Thyroid gland (tissue), 4 donors: ENCODE data around the gene LSAMP. TPM values are rescaled to one million over a fixed set of nuclear protein-coding genes. Genes with fewer than 3 reads are reported as not detected.

Experiments used
- DNase-seq, 2 donors: peaks; one replicate each; pipeline ENCODE4 v3.0.0-alpha.2; 2019
- H3K27ac ChIP-seq, 3 donors: fragments of 200-600 bp; sonication (generic); 1 replicate in 2 of 3; 2 replicates in 1 of 3; pipeline ENCODE4 v1.5.1; 2016 to 2019; ENCODE audit warnings: mild to moderate bottlenecking in 1 of 3, moderate library complexity in 1 of 3
- H3K27me3 ChIP-seq: fragments of 200-600 bp; sonication (generic); one replicate; pipeline ENCODE4 v1.5.1; 2019
- H3K36me3 ChIP-seq, 2 donors: fragments of 200-600 bp; sonication (generic); one replicate each; pipeline ENCODE4 v1.5.1; 2016 to 2019
- H3K4me1 ChIP-seq, 2 donors: fragments of 200-600 bp; sonication (generic); one replicate each; pipeline ENCODE4 v1.5.1; 2017 to 2019
- H3K4me3 ChIP-seq, 3 donors: fragments of 200-600 bp; sonication (generic); replicated peaks in 1 of 3; 1 replicate in 2 of 3; 2 replicates in 1 of 3; pipeline ENCODE4 v1.5.1; 2016; ENCODE audit warnings: mild to moderate bottlenecking in 1 of 3
- H3K9me3 ChIP-seq: fragments of 200-600 bp; sonication (generic); one replicate; pipeline ENCODE4 v1.5.1; 2017
- CTCF ChIP-seq, 6 experiments: fragments of 200-600 bp in 3 of 6; fragments of 450-650 bp in 3 of 6; sonication (generic) in 3 of 6; IDR thresholded peaks; one replicate each; pipeline ENCODE4 v1.5.1; 2016 to 2019; ENCODE audit warnings: antibody characterized with exemption in 6 of 6, mild to moderate bottlenecking in 2 of 6, inconsistent platforms in 1 of 6, moderate library complexity in 1 of 6
- POLR2A ChIP-seq, 2 donors: fragments of 450-650 bp; IDR thresholded peaks; one replicate each; pipeline ENCODE4 v1.6.1; 2017; ENCODE audit warnings: antibody characterized with exemption in 2 of 2, mild to moderate bottlenecking in 2 of 2, moderate library complexity in 1 of 2
- WGBS, 2 donors: methylation state at CpG; one replicate each; pipeline ENCODE4 v1.1.5; 2017; 5-methylcytosine and 5-hydroxymethylcytosine counted together
- intact Hi-C: fragments of 100-400 bp; cut with DNase I; formaldehyde crosslinking; loops from one replicate; pipeline ENCODE4 v1.15.1; 2023
- total RNA-seq, 4 donors: library from RNA; depleted of rRNA; stranded (reverse); fragments of >200 nt; gene quantifications; one replicate each; pipeline ENCODE4 v1.2.3, GENCODE V29; 2016

Gene LSAMP
- total RNA-seq, 4 donors from 2014 or later: 0.78 to 2.0 (median 1.8) TPM

GRCh38 chr3:115930168-115930567 is 515.1 kb downstream of the LSAMP start:
- intact Hi-C loops: no loop called here
- no peak overlapping the region for H3K27ac ChIP-seq
- WGBS, 2 donors: 81 to 85% methylated on average over 2 of the region's 2 CpGs
- H3K36me3 ChIP-seq: no peaks in the 10 kb centered on the region
- TF ChIP-seq POLR2A (IDR thresholded peaks at IDR 0.05): no peak
- no peak for TF ChIP-seq CTCF (IDR thresholded peaks at IDR 0.05)
- H3K4me1 ChIP-seq: no peaks in the 10 kb centered on the region
- H3K4me3 ChIP-seq: no peak overlapping the region
- no peaks in the 10 kb centered on the region for H3K9me3 ChIP-seq
- DNase-seq: no peak
- no peaks in the 10 kb centered on the region for H3K27me3 ChIP-seq

GRCh38 chr3:115928376-115928775 is 516.9 kb downstream of the LSAMP start:
- Histone ChIP-seq H3K27me3 (no peaks in the 10 kb centered on the region), H3K36me3 (no peaks in the 10 kb centered on the region), H3K4me1 (no peaks in the 10 kb centered on the region), H3K4me3 (no peak overlapping the region), H3K9me3 (no peaks in the 10 kb centered on the region), H3K27ac (no peak overlapping the region)
- intact Hi-C loops: no loop called here
- 77 to 79% methylated on average over 1 of the region's 1 CpG for WGBS, 2 donors
- TF ChIP-seq CTCF (IDR thresholded peaks at IDR 0.05) (no peak), POLR2A (IDR thresholded peaks at IDR 0.05) (no peak)
- no peak for DNase-seq

- no peaks in the 10 kb centered on the region for H3K4me1 ChIP-seq
- TF ChIP-seq POLR2A (IDR thresholded peaks at IDR 0.05): no peak
- no peak for TF ChIP-seq CTCF (IDR thresholded peaks at IDR 0.05)
- H3K27me3 ChIP-seq: no peaks in the 10 kb centered on the region
Measured at GRCh38 chr3:115927197-115927596, 518.1 kb downstream of the LSAMP start.

GRCh38 chr3:115922681-115923347 is 522.5 kb downstream of the LSAMP start:
- H3K9me3 ChIP-seq: no peaks in the 10 kb centered on the region
- no peaks in the 10 kb centered on the region for H3K4me1 ChIP-seq
- no peak overlapping the region for H3K27ac ChIP-seq
- TF ChIP-seq POLR2A (IDR thresholded peaks at IDR 0.05) (no peak), CTCF (IDR thresholded peaks at IDR 0.05) (no peak)
- no peak overlapping the region for H3K4me3 ChIP-seq
- 86 to 95% methylated on average over 1 of the region's 1 CpG for WGBS, 2 donors
- intact Hi-C loops: no loop called here
- no peaks in the 10 kb centered on the region for H3K36me3 ChIP-seq
- no peaks in the 10 kb centered on the region for H3K27me3 ChIP-seq
- no peak for DNase-seq

More at GRCh38 chr3:115927197-115927596, 518.1 kb downstream of the LSAMP start:
- intact Hi-C loops: no loop called here
- no peak overlapping the region for H3K4me3 ChIP-seq
- H3K36me3 ChIP-seq: no peaks in the 10 kb centered on the region
- H3K9me3 ChIP-seq: no peaks in the 10 kb centered on the region
- DNase-seq: no peak
- no peak overlapping the region for H3K27ac ChIP-seq

GRCh38 chr3:115921711-115922110 is 523.6 kb downstream of the LSAMP start:
- TF ChIP-seq POLR2A (IDR thresholded peaks at IDR 0.05): no peak
- TF ChIP-seq CTCF (IDR thresholded peaks at IDR 0.05): no peak
- DNase-seq: no peak
- H3K36me3 ChIP-seq: no peaks in the 10 kb centered on the region
- no peaks in the 10 kb centered on the region for H3K4me1 ChIP-seq
- no peak overlapping the region for H3K4me3 ChIP-seq
- intact Hi-C loops: no loop called here
- H3K9me3 ChIP-seq: no peaks in the 10 kb centered on the region
- no peak overlapping the region for H3K27ac ChIP-seq
- H3K27me3 ChIP-seq: no peaks in the 10 kb centered on the region
